Mucosa of descending colon (tissue), 3 donors: ENCODE measurements around the gene HRK. TPM values are rescaled to one million over a fixed set of nuclear protein-coding genes. Genes with fewer than 3 reads are reported as not detected.
A peak's percentile ranks its signal among the peaks of the same experiment; 100 is the strongest.

ENCODE experiments used
- ATAC-seq: fragments of 200-7000 bp; cut with Tn5 transposase; one replicate; pipeline ENCODE4 v1.9.1; 2020; ENCODE audit warnings: mild to moderate bottlenecking, moderate library complexity
- DNase-seq, 3 donors: peaks; one replicate each; pipeline ENCODE4 v3.0.0-alpha.2; 2020
- H3K36me3 ChIP-seq: fragments of 200-600 bp; one replicate; pipeline ENCODE4 v1.8.0; 2021; ENCODE audit warnings: low read depth, mild to moderate bottlenecking
- H3K4me1 ChIP-seq: fragments of 200-600 bp; one replicate; pipeline ENCODE4 v1.8.0; 2021; ENCODE audit warnings: low read depth, mild to moderate bottlenecking
- H3K4me3 ChIP-seq: fragments of 200-600 bp; one replicate; pipeline ENCODE4 v1.8.0; 2021; ENCODE audit warnings: mild to moderate bottlenecking
- H3K9me3 ChIP-seq: fragments of 200-600 bp; one replicate; pipeline ENCODE4 v1.8.0; 2021; ENCODE audit warnings: mild to moderate bottlenecking
- CTCF ChIP-seq: fragments of 200-600 bp; IDR thresholded peaks from one replicate; pipeline ENCODE4 v1.8.0; 2022; ENCODE audit warnings: antibody characterized with exemption, mild to moderate bottlenecking
- intact Hi-C, 2 donors: fragments of 100-400 bp; cut with DNase I in 1 of 2; cut with micrococcal nuclease in 1 of 2; formaldehyde crosslinking; loops; one replicate each; pipeline versions ENCODE4 v1.11.0 to v1.11.1; 2022; cut with DNase I, micrococcal nuclease
- total RNA-seq, 3 donors: library from RNA; stranded (reverse); fragmentation: NEBNext Ultra II Directional in 2 of 3; extraction: Animal tissue kit (Norgen Biotek cat#: 25700) in 2 of 3; gene quantifications; one replicate each; pipeline versions ENCODE4 v1.2.1 to v1.2.4, GENCODE V29; 2021 to 2023
- donor health status: DM: no; HTN: no; CAD: no; lungs with moderate emphysema.
- donor health status: DM: no; HTN: no; CAD: no.
- donor health status: DM: no; HTN: yes; CAD: no.

The HRK gene
- total RNA-seq, 3 donors from 2014 or later, result 0.22 to 1.0 (median 0.25) TPM

DNA sequence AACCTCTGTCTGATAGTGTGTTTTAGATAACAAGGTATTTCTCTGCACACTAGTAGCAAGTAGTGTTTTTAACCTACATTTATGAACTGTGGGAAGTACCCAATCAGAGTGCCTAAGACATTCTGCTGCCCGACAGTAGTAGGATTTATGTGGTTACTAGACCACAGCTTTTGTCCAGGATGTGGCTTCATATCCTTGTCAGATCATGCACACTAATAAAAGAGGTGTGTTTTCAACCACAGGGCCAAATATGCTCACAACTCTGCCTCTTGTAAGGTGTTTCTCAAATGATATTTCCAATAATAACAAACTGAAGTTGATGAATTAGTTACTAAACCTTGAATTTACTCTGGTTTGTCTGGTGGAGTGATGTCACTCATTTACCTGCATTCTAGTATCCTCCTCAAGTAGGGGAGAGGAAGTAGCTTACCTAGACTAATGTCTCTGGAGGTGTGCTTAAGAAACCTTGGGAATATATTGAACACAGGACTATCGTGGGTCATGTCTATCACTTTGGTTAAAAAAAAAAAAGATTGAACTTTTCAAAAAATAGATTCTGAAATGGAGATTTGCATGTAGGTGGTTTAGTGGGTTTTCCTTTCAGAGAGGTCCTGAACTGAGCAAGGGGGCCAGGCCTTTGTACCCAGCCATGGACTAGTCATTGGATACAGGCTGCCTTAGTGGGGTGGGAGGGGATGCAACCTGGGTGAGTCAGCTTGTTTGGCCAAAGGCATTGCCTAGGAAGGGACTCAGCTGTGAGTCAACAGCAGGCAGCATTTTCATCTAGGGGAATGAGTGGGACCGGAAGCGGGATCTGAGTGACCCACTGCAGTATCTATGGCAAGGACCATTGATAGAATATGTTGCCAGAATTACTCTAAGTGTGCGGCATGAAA lies 43.6 kb upstream of the HRK start:
- no peak for TF ChIP-seq CTCF
- H3K36me3 ChIP-seq, result no peaks in the 10 kb centered on the region
- ATAC-seq (peak; percentile 76), DNase-seq (peak in 1 of 3 donors; percentile 51)
- no peak overlapping the region for H3K4me3 ChIP-seq
- no peaks in the 10 kb centered on the region for H3K9me3 ChIP-seq
- H3K4me1 ChIP-seq, result peaks cover 13% of the 10 kb centered on the region
- intact Hi-C loops, result no loop called here

DNA sequence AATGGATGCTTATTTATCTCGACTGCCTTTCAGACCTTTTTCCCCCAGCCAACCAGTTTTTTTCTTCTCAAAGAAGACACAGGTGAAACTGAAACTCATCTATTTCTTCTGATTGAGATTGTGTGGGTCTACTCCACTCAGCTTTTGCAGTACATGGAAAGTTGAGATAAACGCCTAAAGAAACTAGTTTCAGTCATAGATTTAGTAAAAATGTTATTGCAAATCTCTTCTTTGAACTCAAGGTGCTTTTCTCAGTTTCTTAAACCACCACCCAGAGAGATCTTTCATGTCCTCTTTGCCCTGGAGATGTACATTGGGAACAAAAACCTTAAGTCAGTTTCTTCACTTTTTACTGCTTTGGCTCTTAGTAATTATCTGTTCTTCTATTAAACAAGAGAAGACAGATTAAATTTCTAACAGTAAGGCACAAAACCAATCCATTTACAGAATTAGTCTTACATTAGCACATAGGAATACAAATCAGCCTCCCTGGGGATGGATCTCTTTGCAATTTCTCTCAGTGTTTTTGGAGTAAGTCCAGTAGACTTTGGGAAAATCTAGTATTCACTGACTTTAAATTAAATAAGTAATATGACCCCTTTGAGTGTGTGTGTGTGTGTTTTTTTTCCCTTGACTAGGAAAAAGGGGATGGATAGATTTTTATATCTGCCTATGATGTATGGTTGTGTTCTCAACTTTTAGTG lies 41.1 kb upstream of the HRK start:
- no peak for DNase-seq
- intact Hi-C loops, result no loop called here
- Histone ChIP-seq H3K4me1 (peaks cover 26% of the 10 kb centered on the region), H3K4me3 (no peak overlapping the region), H3K9me3 (no peaks in the 10 kb centered on the region), H3K36me3 (no peaks in the 10 kb centered on the region)
- no peak for ATAC-seq
- TF ChIP-seq CTCF, result no peak

DNA sequence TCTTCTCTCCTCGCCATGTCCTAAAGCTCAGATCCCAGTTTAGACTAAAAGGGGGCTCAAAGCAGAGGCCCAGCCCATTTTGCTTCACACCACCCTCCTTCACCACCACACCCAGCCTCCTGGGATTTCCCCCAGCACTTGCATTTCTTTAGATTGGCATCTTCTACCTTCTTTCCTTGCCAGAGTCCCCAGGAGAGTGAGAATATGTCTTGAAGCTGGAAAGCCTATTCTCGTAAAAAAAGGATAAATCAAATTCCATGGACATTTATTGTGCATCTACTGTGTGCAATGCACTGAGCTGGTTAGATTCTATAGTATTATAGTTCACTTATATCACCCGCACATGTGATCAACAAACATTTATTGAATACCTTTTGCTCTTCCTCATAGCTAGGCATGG lies 39.7 kb upstream of the HRK start:
- ATAC-seq, result peak; percentile 7
- H3K4me1 ChIP-seq, result peaks cover 33% of the 10 kb centered on the region

DNA sequence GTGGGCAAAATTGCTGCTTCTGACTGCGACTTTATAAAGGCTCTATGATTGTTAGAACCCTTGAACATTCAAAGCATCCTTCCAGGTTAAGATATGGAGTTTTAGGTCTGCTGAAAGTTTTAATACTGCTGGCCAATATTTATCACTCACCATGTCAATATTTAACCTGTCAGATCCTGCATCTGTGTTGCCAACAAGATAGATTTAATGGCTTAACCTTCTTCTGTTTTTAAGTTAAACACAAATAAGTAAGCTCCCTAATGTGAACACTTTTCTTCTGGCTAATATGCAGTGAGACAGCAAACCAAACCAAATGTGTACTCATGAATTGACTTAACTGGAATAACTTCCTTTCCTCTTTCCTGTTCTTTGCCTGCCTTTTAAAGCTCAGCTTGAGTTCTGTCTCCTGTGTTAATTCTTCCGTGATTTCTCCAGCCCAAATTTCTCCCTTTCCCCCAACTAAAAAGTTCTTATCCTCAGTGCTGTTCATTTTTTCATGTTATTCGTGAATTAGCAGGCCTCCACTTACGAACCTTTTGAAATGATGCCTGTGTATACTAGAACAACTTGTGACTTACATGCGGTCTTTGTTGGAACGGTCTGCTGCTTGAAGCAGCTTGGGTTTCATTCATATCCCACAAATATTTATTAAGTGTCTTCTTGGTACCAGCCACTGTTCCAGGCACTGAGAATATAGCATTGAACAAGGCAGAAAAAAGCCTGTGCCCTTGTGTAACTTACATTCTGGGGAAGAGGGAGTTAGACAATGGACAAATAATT lies 38.7 kb upstream of the HRK start:
- ATAC-seq (peak; percentile 4), DNase-seq (no peak)
- Histone ChIP-seq H3K36me3 (no peaks in the 10 kb centered on the region), H3K9me3 (no peaks in the 10 kb centered on the region), H3K4me3 (no peak overlapping the region), H3K4me1 (peaks cover 34% of the 10 kb centered on the region)
- intact Hi-C loops, result no loop called here
- TF ChIP-seq CTCF, result no peak

More for the DNA sequence above, 39.7 kb upstream of the HRK start:
- TF ChIP-seq CTCF, result no peak
- Histone ChIP-seq H3K36me3 (no peaks in the 10 kb centered on the region), H3K9me3 (no peaks in the 10 kb centered on the region), H3K4me3 (no peak overlapping the region)
- intact Hi-C loops, result no loop called here
- no peak for DNase-seq

DNA sequence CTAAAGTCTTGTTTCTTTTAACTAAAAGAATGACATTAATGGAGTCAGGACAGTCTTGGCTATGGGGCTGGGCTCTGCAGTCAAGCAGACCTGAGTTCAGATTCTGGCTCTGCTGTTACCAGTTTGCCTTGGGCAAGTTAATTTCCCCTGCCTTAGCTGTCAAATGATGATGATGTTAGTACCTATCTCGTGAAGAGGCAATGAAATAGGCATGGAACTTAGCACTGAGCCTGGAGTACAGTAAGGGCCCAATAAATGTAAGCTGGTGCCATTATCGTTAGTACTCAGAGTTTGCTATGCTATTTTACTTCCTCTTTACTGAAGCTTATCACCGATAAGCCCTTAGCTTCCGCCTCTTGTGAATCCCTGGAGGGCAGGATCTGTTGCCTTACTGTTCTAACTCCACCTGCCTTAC lies 38.0 kb upstream of the HRK start:
- intact Hi-C loops, result no loop called here
- Histone ChIP-seq H3K4me3 (no peak overlapping the region), H3K36me3 (no peaks in the 10 kb centered on the region), H3K4me1 (peaks cover 34% of the 10 kb centered on the region), H3K9me3 (no peaks in the 10 kb centered on the region)
- DNase-seq, result peak in 1 of 3 donors; percentile 44
- peak; percentile 93 for ATAC-seq
- TF ChIP-seq CTCF, result no peak
